ENCODE measurements around the gene ATP6V1F.
"Not testable (repeated sequence)": the region's sequence is repeated elsewhere in the genome, so short reads cannot be mapped to it uniquely, and the experiment has no call there.

ATP6V1F gene

GRCh38 chr7:128911423-128912031 is 48.9 kb downstream of the ATP6V1F start:
- TF ChIP-seq CTCF (IDR thresholded peaks at IDR 0.05) (no peak), ZFX (IDR thresholded peaks at IDR 0.05; ENCODE audit: borderline replicate concordance) (no peak)
- H3K27ac ChIP-seq, result no peak overlapping the region

GRCh38 chr7:128912281-128912680 is 49.6 kb downstream of the ATP6V1F start:
- no peak overlapping the region for H3K27ac ChIP-seq
- TF ChIP-seq CTCF (IDR thresholded peaks at IDR 0.05), result no peak
- TF ChIP-seq ZFX (IDR thresholded peaks at IDR 0.05; ENCODE audit: borderline replicate concordance), result no peak

GRCh38 chr7:128912709-128913495 is 50.2 kb downstream of the ATP6V1F start:
- not testable (repeated sequence) for H3K27ac ChIP-seq

- no peak for TF ChIP-seq CTCF (IDR thresholded peaks at IDR 0.05)
- TF ChIP-seq ZFX (IDR thresholded peaks at IDR 0.05; ENCODE audit: borderline replicate concordance), result no peak
- H3K27ac ChIP-seq, result no peak overlapping the region
These were observed 51.4 kb downstream of the ATP6V1F start for GRCh38 chr7:128913870-128914565.

GRCh38 chr7:128914566-128915151 is 52.0 kb downstream of the ATP6V1F start:
- no peak overlapping the region for H3K27ac ChIP-seq
- TF ChIP-seq ZFX (IDR thresholded peaks at IDR 0.05; ENCODE audit: borderline replicate concordance) (no peak), CTCF (IDR thresholded peaks at IDR 0.05) (no peak)

GRCh38 chr7:128915271-128915819 is 52.7 kb downstream of the ATP6V1F start:
- TF ChIP-seq CTCF (IDR thresholded peaks at IDR 0.05) (no peak), ZFX (IDR thresholded peaks at IDR 0.05; ENCODE audit: borderline replicate concordance) (no peak)
- H3K27ac ChIP-seq, result no peak overlapping the region

Data from 22Rv1 (cell line).